Choroid plexus epithelial cell (primary cell): Measurements from ENCODE around the gene NUP155.
A peak's percentile ranks its signal among the peaks of the same experiment; 100 is the strongest.
"Not testable (repeated sequence)": the region's sequence is repeated elsewhere in the genome, so short reads cannot be mapped to it uniquely, and the experiment has no call there.

ENCODE experiments used
- DNase-seq: peaks from one replicate; pipeline ENCODE4 v3.0.0-alpha.2; 2010; ENCODE audit warnings: low read depth
- H3K4me3 ChIP-seq: 2 replicates; pipeline ENCODE4 v1.5.1; 2011; ENCODE audit warnings: low read depth, mild to moderate bottlenecking, control low read depth, low read length, moderate library complexity
- CTCF ChIP-seq: conservative IDR thresholded peaks from 2 replicates; pipeline ENCODE4 v1.5.1; 2011; ENCODE audit warnings: low read depth, mild to moderate bottlenecking, control low read depth, inconsistent platforms, low read length, moderate library complexity

NUP155 gene

GRCh38 chr5:37319037-37319782, 51.7 kb downstream of the NUP155 start:
- no peak for TF ChIP-seq CTCF
- no peak overlapping the region for H3K4me3 ChIP-seq
- no peak for DNase-seq

- no peak for TF ChIP-seq CTCF
- DNase-seq: no peak
- H3K4me3 ChIP-seq: no peak overlapping the region
Observed at GRCh38 chr5:37316027-37316426, 54.9 kb downstream of the NUP155 start.

GRCh38 chr5:37310360-37310759, 60.5 kb downstream of the NUP155 start:
- no peak for TF ChIP-seq CTCF
- H3K4me3 ChIP-seq: no peak overlapping the region
- DNase-seq: no peak

- no peak for TF ChIP-seq CTCF
- DNase-seq: peak; percentile 74
Observed at GRCh38 chr5:37308793-37309192, 62.1 kb downstream of the NUP155 start.

DNA sequence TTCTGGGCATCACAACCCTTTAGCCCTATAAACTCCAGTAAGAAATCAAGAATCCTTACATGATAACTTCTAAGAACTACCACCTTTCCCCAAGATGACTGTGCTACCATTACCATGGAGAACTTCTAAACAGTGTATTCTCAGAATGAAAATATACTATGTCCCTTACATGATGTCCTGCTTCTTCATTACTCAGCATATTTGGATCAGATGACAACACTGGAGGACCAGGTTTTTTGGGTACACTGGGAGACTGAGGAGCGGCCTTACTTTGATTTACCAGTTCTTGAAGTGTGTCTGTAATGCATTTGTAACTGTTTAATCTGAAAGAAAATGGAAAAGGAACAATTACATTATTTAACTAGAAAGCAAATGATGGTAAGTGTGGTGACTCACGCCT, 66.0 kb downstream of the NUP155 start:
- H3K4me3 ChIP-seq: no peak overlapping the region
- TF ChIP-seq CTCF: no peak
- DNase-seq: no peak

More at GRCh38 chr5:37308793-37309192, 62.1 kb downstream of the NUP155 start:
- H3K4me3 ChIP-seq: no peak overlapping the region

GRCh38 chr5:37296313-37296712, 74.6 kb downstream of the NUP155 start:
- not testable (repeated sequence) for DNase-seq

GRCh38 chr5:37283214-37283820, 87.6 kb downstream of the NUP155 start:
- DNase-seq: no peak
- no peak for TF ChIP-seq CTCF
- H3K4me3 ChIP-seq: no peak overlapping the region

More at GRCh38 chr5:37296313-37296712, 74.6 kb downstream of the NUP155 start:
- not testable (repeated sequence) for H3K4me3 ChIP-seq
